ENCODE results near the gene KCND2. TPM values are rescaled to one million over a fixed set of nuclear protein-coding genes. Genes with fewer than 3 reads are reported as not detected.

Gene KCND2
- total RNA-seq, 2 experiments from 2014 or later, result not detected

- DNase-seq (no peak), ATAC-seq (no peak)
- H3K4me3 Mint-ChIP-seq, result no peak overlapping the region
- no peaks in the 10 kb centered on the region for H3K9me3 Mint-ChIP-seq
- no peaks in the 10 kb centered on the region for H3K27me3 Mint-ChIP-seq
- POLR2A ChIA-PET, result no interaction called here
- no peaks in the 10 kb centered on the region for H3K36me3 Mint-ChIP-seq (ENCODE audit: low read depth)
- CTCF ChIA-PET, result no interaction called here
- intact Hi-C loops (cut with micrococcal nuclease), result no loop called here
- no peaks in the 10 kb centered on the region for H3K4me1 Mint-ChIP-seq (ENCODE audit: low read depth)
- H3K27ac Mint-ChIP-seq, result no peak overlapping the region
- TF ChIP-seq CTCF (IDR thresholded peaks at IDR 0.05), result no peak
Observed at GRCh38 chr7:120304674-120305073, 31.7 kb downstream of the KCND2 start.

GRCh38 chr7:120307991-120308545 lies 35.1 kb downstream of the KCND2 start:
- TF ChIP-seq CTCF (IDR thresholded peaks at IDR 0.05), result no peak
- ChIA-PET POLR2A (no interaction called here), CTCF (no interaction called here)
- DNase-seq, result no peak
- Mint-ChIP-seq H3K36me3 (ENCODE audit: low read depth) (no peaks in the 10 kb centered on the region), H3K4me3 (no peak overlapping the region), H3K9me3 (no peaks in the 10 kb centered on the region), H3K27ac (no peak overlapping the region), H3K27me3 (no peaks in the 10 kb centered on the region), H3K4me1 (ENCODE audit: low read depth) (no peaks in the 10 kb centered on the region)
- intact Hi-C loops (cut with micrococcal nuclease), result no loop called here
- ATAC-seq, result no peak

- no peaks in the 10 kb centered on the region for H3K36me3 Mint-ChIP-seq (ENCODE audit: low read depth)
- DNase-seq (no peak), ATAC-seq (no peak)
- ChIA-PET CTCF (no interaction called here), POLR2A (no interaction called here)
- no peak overlapping the region for H3K27ac Mint-ChIP-seq
- no peak overlapping the region for H3K4me3 Mint-ChIP-seq
- intact Hi-C loops (cut with micrococcal nuclease), result no loop called here
- no peaks in the 10 kb centered on the region for H3K9me3 Mint-ChIP-seq
- H3K4me1 Mint-ChIP-seq (ENCODE audit: low read depth), result no peaks in the 10 kb centered on the region
- TF ChIP-seq CTCF (IDR thresholded peaks at IDR 0.05), result no peak
- H3K27me3 Mint-ChIP-seq, result no peaks in the 10 kb centered on the region
Observed at GRCh38 chr7:120311028-120311788, 38.2 kb downstream of the KCND2 start.

GRCh38 chr7:120320218-120320961 lies 47.4 kb downstream of the KCND2 start:
- Mint-ChIP-seq H3K4me3 (no peak overlapping the region), H3K36me3 (ENCODE audit: low read depth) (no peaks in the 10 kb centered on the region), H3K9me3 (peaks cover 3% of the 10 kb centered on the region), H3K27ac (no peak overlapping the region), H3K4me1 (ENCODE audit: low read depth) (no peaks in the 10 kb centered on the region), H3K27me3 (no peaks in the 10 kb centered on the region)
- ATAC-seq, result no peak
- no peak for DNase-seq
- TF ChIP-seq CTCF (IDR thresholded peaks at IDR 0.05), result no peak
- CTCF ChIA-PET, result no interaction called here
- intact Hi-C loops (cut with micrococcal nuclease), result no loop called here
- POLR2A ChIA-PET, result no interaction called here

DNA sequence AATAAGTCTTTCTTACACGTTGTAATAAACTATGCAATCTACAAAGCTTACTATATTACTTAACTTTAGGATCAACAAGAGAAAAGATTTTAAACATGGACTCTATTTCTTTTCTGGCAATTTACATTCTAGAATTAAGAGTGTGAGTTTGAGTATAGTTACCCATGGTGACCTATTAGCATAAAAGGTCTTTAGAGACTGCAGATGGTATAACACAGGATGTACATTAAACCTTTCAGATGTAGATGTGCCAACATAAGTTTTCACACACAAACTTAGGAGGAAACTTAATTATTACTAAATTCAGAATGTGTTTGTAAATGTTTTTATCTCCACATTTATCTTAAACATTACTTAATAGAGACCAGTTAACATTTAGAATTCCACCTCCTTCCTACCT lies 54.1 kb downstream of the KCND2 start:
- ATAC-seq, result no peak
- Mint-ChIP-seq H3K4me1 (ENCODE audit: low read depth) (no peaks in the 10 kb centered on the region), H3K27ac (no peak overlapping the region), H3K36me3 (ENCODE audit: low read depth) (no peaks in the 10 kb centered on the region), H3K4me3 (no peak overlapping the region), H3K27me3 (no peaks in the 10 kb centered on the region), H3K9me3 (no peaks in the 10 kb centered on the region)
- no peak for TF ChIP-seq CTCF (IDR thresholded peaks at IDR 0.05)
- CTCF ChIA-PET, result no interaction called here
- no peak for DNase-seq
- intact Hi-C loops (cut with micrococcal nuclease), result no loop called here
- POLR2A ChIA-PET, result no interaction called here

All from activated CD8-positive, alpha-beta T cell treated with anti-CD3 and anti-CD28 coated beads for 36 hours (primary cell).